CD14-positive monocyte (primary cell): ENCODE results near the gene CLDN18. TPM values are rescaled to one million over a fixed set of nuclear protein-coding genes. Genes with fewer than 3 reads are reported as not detected.

Source experiments
- DNase-seq, 3 donors: peaks; one replicate each; pipeline ENCODE4 v3.0.0-alpha.2; 2011 to 2022
- H2AFZ ChIP-seq: 2 replicates; pipeline ENCODE4 v1.6.0; 2012; ENCODE audit warnings: mild to moderate bottlenecking, low read depth, low read length, inconsistent platforms; ENCODE audit not compliant: insufficient read depth, poor library complexity, severe bottlenecking
- H3K27ac ChIP-seq, 2 donors: 1 replicate in 1 of 2; 2 replicates in 1 of 2; pipeline ENCODE4 v1.5.1; 2012 to 2013; ENCODE audit warnings: low read length in 2 of 2, control low read depth in 1 of 2, inconsistent platforms in 1 of 2, low read depth in 1 of 2, mild to moderate bottlenecking in 1 of 2
- H3K27me3 ChIP-seq, 2 donors: one replicate each; pipeline versions ENCODE4 v1.6.0 to v1.6.1; 2011 to 2013; ENCODE audit warnings: low read length in 2 of 2; ENCODE audit not compliant: control insufficient read depth in 2 of 2, insufficient read depth in 2 of 2
- H3K36me3 ChIP-seq, 2 donors: replicated peaks in 1 of 2; 1 replicate in 1 of 2; 2 replicates in 1 of 2; pipeline versions ENCODE4 v1.5.1 to v1.6.1; 2012 to 2013; ENCODE audit warnings: low read length in 2 of 2, control low read depth in 1 of 2, inconsistent platforms in 1 of 2, mild to moderate bottlenecking in 1 of 2; ENCODE audit not compliant: insufficient read depth in 2 of 2, control insufficient read depth in 1 of 2
- H3K4me1 ChIP-seq, 2 donors: 1 replicate in 1 of 2; 2 replicates in 1 of 2; pipeline versions ENCODE4 v1.5.1 to v1.6.1; 2012 to 2013; ENCODE audit warnings: low read length in 2 of 2, control low read depth in 1 of 2, inconsistent platforms in 1 of 2, mild to moderate bottlenecking in 1 of 2, moderate library complexity in 1 of 2; ENCODE audit not compliant: insufficient read depth in 2 of 2, control insufficient read depth in 1 of 2
- H3K4me2 ChIP-seq: replicated peaks from 2 replicates; pipeline ENCODE3; 2012; ENCODE audit warnings: low read length, moderate library complexity, mild to moderate bottlenecking; ENCODE audit not compliant: poor library complexity, severe bottlenecking; ENCODE audit errors: extremely low read depth
- H3K4me3 ChIP-seq, 3 experiments: fragments of 200-600 bp in 1 of 3; sonication (generic) in 1 of 3; replicated peaks in 1 of 3; 1 replicate in 2 of 3; 2 replicates in 1 of 3; pipeline ENCODE4 v1.5.1; 2011 to 2013; ENCODE audit warnings: low read length in 3 of 3, mild to moderate bottlenecking in 3 of 3, control low read depth in 2 of 3, low read depth in 2 of 3, inconsistent platforms in 1 of 3, moderate library complexity in 1 of 3
- H3K79me2 ChIP-seq: 2 replicates; pipeline ENCODE4 v1.6.0; 2012; ENCODE audit warnings: mild to moderate bottlenecking, control low read depth, inconsistent platforms, low read length, moderate library complexity; ENCODE audit not compliant: insufficient read depth
- H3K9ac ChIP-seq: 2 replicates; pipeline ENCODE4 v1.6.0; 2017; ENCODE audit warnings: low read length, mild to moderate bottlenecking; ENCODE audit not compliant: insufficient read depth, poor library complexity, severe bottlenecking
- H3K9me3 ChIP-seq, 2 donors: replicated peaks in 1 of 2; 1 replicate in 1 of 2; 2 replicates in 1 of 2; pipeline versions ENCODE4 v1.5.1 to v1.6.1; 2012 to 2013; ENCODE audit warnings: low read length in 2 of 2, control low read depth in 1 of 2; ENCODE audit not compliant: control insufficient read depth in 1 of 2, insufficient read depth in 1 of 2
- H4K20me1 ChIP-seq: 2 replicates; pipeline ENCODE4 v1.6.0; 2012; ENCODE audit warnings: mild to moderate bottlenecking, low read length, control low read depth, moderate library complexity; ENCODE audit not compliant: insufficient read depth
- H3K27ac Mint-ChIP-seq, 7 donors: one replicate each; pipeline ENCODE4 v1.8.0; 2020; ENCODE audit warnings: mild to moderate bottlenecking in 7 of 7, mixed read lengths in 7 of 7, moderate library complexity in 6 of 7, inconsistent platforms in 2 of 7
- H3K27me3 Mint-ChIP-seq, 3 donors: one replicate each; pipeline ENCODE4 v1.8.0; 2021 to 2022; ENCODE audit warnings: low read depth in 3 of 3, mild to moderate bottlenecking in 3 of 3, mixed read lengths in 3 of 3, moderate library complexity in 3 of 3, inconsistent platforms in 1 of 3
- H3K36me3 Mint-ChIP-seq, 2 donors: one replicate each; pipeline ENCODE4 v1.8.0; 2020; ENCODE audit warnings: mixed read lengths in 2 of 2, inconsistent platforms in 1 of 2, mild to moderate bottlenecking in 1 of 2
- H3K4me1 Mint-ChIP-seq: one replicate; pipeline ENCODE4 v1.8.0; 2020; ENCODE audit warnings: mild to moderate bottlenecking, mixed read lengths
- H3K4me3 Mint-ChIP-seq, 2 donors: one replicate each; pipeline ENCODE4 v1.8.0; 2020; ENCODE audit warnings: mild to moderate bottlenecking in 2 of 2, mixed read lengths in 2 of 2, moderate library complexity in 1 of 2
- H3K9me3 Mint-ChIP-seq, 7 donors: one replicate each; pipeline ENCODE4 v1.8.0; 2020 to 2022; ENCODE audit warnings: mixed read lengths in 7 of 7, mild to moderate bottlenecking in 6 of 7, moderate library complexity in 6 of 7, inconsistent platforms in 2 of 7
- WGBS: methylation state at CpG from one replicate; pipeline ENCODE4 v1.1.5; 2013; ENCODE audit warnings: missing lambda C conversion rate; ENCODE audit not compliant: insufficient coverage; 5-methylcytosine and 5-hydroxymethylcytosine counted together
- intact Hi-C, 2 donors: fragments of 100-400 bp; cut with micrococcal nuclease; formaldehyde crosslinking; loops; one replicate each; pipeline versions ENCODE4 v1.15.0 to v1.15.1; 2023
- polyA plus RNA-seq, 3 donors: library from polyadenylated mRNA; depleted of rRNA in 1 of 3; unstranded in 2 of 3; stranded (reverse) in 1 of 3; fragments of 300-500 nt in 2 of 3; fragments of >200 nt in 1 of 3; fragmentation: Illumina TruSeq in 2 of 3; gene quantifications; 1 replicate in 2 of 3; 2 replicates in 1 of 3; pipeline ENCODE4 v1.2.3, GENCODE V29; 2012 to 2021
- TF ChIP-seq, protein P1 (sequence below): fragments of 200-600 bp; IDR thresholded peaks from one replicate; pipeline ENCODE4 v1.8.0; 2022; ENCODE audit warnings: antibody characterized with exemption, mild to moderate bottlenecking

Gene CLDN18
- polyA plus RNA-seq, 3 donors: not detected

DNA sequence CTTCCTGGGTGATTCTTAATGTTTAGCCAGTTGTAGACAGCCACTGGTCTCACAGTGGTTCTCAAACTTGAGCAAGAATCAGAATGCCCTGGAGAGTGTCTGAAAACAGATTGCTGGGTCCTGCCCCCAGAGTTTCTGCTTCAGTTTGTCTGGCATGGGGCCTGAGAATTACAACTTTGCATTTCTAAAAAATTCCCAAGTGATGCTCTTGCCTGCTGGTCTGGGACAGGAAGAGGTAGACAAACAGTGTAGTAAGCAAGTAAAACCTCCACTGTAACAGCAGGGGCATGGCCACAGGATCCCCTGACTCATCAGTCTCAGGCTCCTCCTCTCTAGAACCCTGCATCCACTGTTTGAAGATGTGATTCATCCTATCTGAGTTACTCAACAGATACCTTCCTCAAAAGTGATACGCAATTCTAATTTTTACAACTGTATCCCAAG lies 69.0 kb downstream of the CLDN18 start:
- Histone ChIP-seq H3K4me3 (no peak overlapping the region), H3K27me3 (no peaks in the 10 kb centered on the region), H3K27ac (peak overlapping the region in 1 of 2 donors; percentile 24), H4K20me1 (no peaks in the 10 kb centered on the region), H3K4me2 (no peak overlapping the region), H3K79me2 (no peaks in the 10 kb centered on the region), H3K4me1 (peaks cover 23 to 39% of the 10 kb centered on the region in 2 donors), H3K9ac (no peak overlapping the region), H3K36me3 (no peaks in the 10 kb centered on the region), H2AFZ (no peak overlapping the region), H3K9me3 (no peaks in the 10 kb centered on the region)
- peak; percentile 53 to 91 (median 72) for DNase-seq
- Mint-ChIP-seq H3K27ac (peak overlapping the region; percentile 3 to 83 (median 75)), H3K27me3 (peaks cover 0 to 3% (median 0%) of the 10 kb centered on the region in 3 donors), H3K4me1 (peaks cover 28% of the 10 kb centered on the region), H3K9me3 (peaks cover 0 to 3% (median 0%) of the 10 kb centered on the region in 7 donors), H3K4me3 (peak overlapping the region in 1 of 2 donors; percentile 29), H3K36me3 (peaks cover 4 to 17% of the 10 kb centered on the region in 2 donors)
- TF ChIP-seq, protein P1, sequence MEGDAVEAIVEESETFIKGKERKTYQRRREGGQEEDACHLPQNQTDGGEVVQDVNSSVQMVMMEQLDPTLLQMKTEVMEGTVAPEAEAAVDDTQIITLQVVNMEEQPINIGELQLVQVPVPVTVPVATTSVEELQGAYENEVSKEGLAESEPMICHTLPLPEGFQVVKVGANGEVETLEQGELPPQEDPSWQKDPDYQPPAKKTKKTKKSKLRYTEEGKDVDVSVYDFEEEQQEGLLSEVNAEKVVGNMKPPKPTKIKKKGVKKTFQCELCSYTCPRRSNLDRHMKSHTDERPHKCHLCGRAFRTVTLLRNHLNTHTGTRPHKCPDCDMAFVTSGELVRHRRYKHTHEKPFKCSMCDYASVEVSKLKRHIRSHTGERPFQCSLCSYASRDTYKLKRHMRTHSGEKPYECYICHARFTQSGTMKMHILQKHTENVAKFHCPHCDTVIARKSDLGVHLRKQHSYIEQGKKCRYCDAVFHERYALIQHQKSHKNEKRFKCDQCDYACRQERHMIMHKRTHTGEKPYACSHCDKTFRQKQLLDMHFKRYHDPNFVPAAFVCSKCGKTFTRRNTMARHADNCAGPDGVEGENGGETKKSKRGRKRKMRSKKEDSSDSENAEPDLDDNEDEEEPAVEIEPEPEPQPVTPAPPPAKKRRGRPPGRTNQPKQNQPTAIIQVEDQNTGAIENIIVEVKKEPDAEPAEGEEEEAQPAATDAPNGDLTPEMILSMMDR: no peak
- intact Hi-C loops: loop anchor here (10.0 kb wide), 2 partner anchors 336 to 846 kb away; no protein-coding TSS in a partner anchor
- WGBS: no CpG with 5 or more reads among the region's 1 CpG

GRCh38 chr3:138079901-138080300 lies 69.9 kb downstream of the CLDN18 start:
- peaks cover 28% of the 10 kb centered on the region for H3K4me1 Mint-ChIP-seq
- Histone ChIP-seq H3K9ac (no peak overlapping the region), H3K9me3 (no peaks in the 10 kb centered on the region), H3K4me1 (peaks cover 23 to 39% of the 10 kb centered on the region in 2 donors), H3K79me2 (no peaks in the 10 kb centered on the region), H3K27me3 (no peaks in the 10 kb centered on the region), H2AFZ (no peak overlapping the region), H3K27ac (no peak overlapping the region), H4K20me1 (no peaks in the 10 kb centered on the region), H3K36me3 (no peaks in the 10 kb centered on the region), H3K4me2 (no peak overlapping the region), H3K4me3 (no peak overlapping the region)
- DNase-seq: no peak
- H3K27ac Mint-ChIP-seq: peak overlapping the region in 3 of 7 donors; percentile 34 to 81 (median 65)
- H3K9me3 Mint-ChIP-seq: peaks cover 0 to 1% (median 0%) of the 10 kb centered on the region in 7 donors
- 100% methylated on average over 3 of the region's 5 CpGs for WGBS
- intact Hi-C loops: loop anchor here (10.0 kb wide), 2 partner anchors 335 to 845 kb away; no protein-coding TSS in a partner anchor
- H3K36me3 Mint-ChIP-seq: peaks cover 4 to 21% of the 10 kb centered on the region in 2 donors
- TF ChIP-seq, protein P1: no peak
- H3K27me3 Mint-ChIP-seq: peaks cover 0 to 3% (median 0%) of the 10 kb centered on the region in 3 donors
- no peak overlapping the region for H3K4me3 Mint-ChIP-seq
